Measurements from ENCODE around the gene ZFC3H1.

Gene ZFC3H1

DNA sequence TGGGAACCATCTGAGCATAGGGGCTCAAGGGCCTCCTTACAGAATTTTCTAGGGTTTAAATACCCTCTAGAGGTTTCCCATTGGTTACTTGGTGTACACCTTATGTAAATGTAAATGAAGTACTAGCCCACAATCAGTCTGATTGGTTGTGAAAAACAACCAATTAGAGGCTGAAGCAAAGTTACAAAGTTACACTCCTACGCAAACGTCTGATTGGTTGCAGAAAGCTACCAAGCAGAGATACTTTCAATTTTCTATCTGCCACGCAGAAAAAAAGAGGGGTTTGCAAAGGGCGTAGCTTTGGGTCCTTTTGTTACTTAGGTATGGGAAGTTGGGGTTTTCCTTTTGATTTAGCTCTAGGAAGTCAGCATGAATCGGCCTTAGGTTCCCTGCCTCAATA is 20.4 kb upstream of the ZFC3H1 start:
- no peak for DNase-seq (ENCODE audit: low read depth in 2 of 2)

DNA sequence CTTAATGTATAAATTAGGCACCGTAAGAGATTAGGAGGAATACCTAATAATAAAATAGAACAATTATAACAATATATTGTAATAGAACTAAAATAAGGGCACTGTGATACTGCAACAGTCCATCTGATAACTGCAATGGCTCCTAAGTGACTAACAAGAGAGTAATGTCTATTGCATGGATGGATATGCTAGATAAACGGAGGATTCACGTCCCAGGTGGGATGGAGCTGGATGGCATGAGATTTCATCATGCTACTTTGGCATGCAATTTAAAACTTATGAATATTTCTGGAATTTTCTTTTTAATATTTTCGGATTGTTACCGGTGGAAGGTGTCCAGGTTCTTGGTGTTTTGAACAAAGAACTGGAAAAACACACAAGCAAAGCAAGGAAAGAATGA is 20.0 kb upstream of the ZFC3H1 start:
- DNase-seq (ENCODE audit: low read depth in 2 of 2), result no peak

DNA sequence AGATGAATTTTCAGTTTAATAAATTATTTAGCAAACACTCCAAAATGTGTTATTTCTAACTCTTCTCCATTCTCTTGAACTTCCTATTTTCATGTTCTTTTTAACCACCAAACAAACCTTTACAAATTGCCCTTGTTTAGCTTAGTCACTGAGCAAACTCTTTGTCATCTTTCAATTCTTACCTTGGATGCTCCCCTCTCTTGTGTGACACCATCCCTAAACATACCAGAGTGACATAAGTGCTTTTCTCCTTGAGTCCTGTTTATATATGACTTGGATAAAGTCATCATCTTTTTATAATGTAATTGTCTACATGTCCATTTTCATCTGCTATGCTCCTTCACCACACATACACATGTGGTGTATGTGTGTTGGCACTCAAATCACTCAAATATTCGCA is 18.8 kb upstream of the ZFC3H1 start:
- DNase-seq (ENCODE audit: low read depth in 2 of 2), result no peak

DNA sequence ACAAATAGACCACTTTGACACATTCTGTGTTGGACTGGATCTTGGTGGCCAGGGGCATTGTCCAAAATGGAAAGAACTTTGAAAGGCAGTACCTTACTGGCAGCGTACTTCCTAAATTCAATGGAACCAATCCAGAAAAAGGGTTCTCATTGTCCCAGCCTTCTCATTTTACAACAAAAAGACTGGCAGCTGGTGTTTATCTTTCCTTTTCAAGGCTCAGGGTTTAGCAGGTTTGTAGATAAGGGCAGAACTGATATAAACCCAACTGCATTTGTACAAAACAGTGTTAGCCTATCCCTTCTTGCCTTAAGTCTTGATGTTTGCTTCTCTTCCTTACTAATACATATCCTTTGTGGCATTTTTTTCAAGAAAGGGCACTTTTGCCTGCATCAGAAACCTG is 8.2 kb upstream of the ZFC3H1 start:
- DNase-seq (ENCODE audit: low read depth in 2 of 2), result no peak

DNA sequence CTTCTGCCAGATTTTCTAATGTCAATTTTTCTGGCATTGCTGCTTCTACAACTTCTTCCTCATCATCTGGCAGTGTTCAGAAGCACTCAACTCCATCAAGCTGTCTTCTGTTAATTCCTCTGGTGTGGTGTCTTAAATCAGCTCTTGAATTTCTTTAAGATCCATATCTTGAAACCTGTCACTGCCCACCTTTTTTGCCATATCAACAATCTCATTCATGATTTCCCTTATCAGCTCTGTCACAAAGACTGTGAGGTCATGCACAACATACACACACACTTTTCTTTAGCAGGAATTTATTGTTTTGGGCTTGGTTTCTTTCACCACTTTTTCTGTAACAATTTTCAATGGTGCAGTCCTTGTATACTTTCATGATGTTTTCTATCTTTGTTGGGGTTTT is 7.7 kb upstream of the ZFC3H1 start:
- DNase-seq (ENCODE audit: low read depth in 2 of 2), result no peak

DNA sequence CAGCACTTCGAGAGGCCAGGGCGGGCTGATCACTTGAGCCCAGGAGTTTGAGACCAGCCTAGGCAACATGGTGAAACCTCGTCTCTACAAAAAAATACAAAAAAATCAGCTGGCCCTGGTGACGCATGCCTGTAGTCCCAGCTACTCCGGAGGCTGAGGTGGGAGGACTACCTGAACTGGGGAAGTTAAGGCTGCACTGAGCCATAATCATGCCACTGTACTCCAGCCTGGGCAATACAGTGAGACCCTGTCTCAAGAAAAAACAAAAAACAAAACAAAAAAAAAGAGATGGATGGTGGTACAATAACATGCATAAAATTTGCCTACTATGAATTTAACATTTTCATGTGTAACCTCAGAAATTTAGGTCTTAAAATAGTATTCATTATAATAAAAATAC is 2.6 kb upstream of the ZFC3H1 start:
- no peak for DNase-seq (ENCODE audit: low read depth in 2 of 2)

DNA sequence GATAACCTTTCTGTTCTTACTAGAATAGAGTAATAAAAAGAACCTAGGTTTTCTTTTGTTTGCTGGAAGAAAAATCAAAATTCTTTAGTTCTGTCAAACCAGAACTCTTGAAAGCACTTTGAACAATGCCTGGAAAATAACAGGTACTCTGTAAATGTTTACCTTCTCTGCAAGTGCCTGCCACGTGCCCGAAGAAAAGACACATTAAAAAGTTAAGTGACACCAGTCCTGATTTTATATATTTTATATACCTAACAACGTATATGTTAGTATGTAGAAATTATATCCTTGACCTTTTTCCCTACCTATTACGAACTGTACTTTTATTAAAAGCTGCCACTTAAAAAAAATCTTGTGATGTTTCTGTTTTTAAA is 1.4 kb upstream of the ZFC3H1 start:
- DNase-seq (ENCODE audit: low read depth in 2 of 2), result no peak

DNA sequence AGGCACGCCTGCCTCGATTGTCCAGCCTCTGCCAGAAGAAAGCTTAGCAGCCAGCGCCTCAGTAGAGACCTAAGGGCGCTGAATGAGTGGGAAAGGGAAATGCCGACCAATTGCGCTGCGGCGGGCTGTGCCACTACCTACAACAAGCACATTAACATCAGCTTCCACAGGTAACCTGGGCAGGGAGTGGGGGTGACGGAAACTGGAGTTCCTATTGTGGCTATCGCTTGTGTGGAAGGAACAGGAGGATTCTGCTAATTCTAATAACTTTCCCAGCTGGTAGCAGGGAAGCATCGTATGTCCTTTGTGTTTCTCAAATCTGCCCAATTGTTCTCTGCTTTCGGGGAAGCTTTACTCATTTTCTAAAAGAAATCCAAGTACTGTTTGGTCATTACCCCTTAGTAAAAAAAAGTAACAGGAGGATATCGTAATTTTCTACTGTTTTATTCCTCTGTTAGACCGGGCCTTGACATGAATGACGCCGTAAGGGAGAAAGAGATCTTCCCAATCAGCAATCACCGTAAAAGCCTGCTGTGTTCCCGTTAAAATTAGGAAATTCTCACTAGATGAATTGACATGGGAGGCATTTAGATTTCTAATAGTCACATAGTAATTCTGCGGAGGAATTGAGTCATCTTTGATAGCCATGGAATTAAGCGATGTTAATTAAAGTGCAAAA is 902 bp upstream of the ZFC3H1 start:
- no peak for DNase-seq (ENCODE audit: low read depth in 2 of 2)

DNA sequence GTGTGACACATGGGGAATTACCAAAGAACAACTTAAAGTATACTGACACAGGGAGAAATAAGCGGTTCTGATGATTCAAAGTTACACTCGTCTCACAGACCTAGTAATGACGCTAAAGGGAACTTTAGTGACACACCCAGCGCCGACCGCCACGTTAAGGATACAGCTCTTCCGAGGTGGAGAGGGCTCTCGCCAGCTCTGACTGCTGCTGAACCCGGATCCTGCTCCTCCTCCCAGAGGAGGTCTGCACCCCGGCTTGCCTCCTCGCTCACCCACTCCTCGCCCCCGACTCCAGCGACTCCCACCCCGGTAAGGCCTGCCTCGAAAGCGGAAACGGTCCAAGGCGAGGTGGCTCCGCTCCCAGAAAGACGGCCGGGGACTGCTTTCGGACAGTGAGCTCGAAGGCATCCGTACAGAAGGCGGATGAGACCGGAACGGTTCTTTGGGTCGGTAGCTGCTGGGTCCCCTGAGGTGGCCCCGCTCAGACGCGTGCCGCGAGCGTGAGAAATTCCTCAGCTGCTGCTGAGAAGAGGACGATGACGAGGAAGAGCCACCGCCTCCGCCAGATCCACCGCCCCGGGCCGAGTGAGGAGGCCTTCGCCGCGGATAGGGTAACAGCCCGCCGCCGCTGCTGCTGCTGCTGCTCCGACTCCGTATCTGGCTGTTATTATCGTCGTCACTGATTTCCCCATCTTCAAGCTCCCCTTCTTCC is 643 bp downstream of the ZFC3H1 start:
- DNase-seq (ENCODE audit: low read depth in 2 of 2), result peak; percentile 52 to 70

DNA sequence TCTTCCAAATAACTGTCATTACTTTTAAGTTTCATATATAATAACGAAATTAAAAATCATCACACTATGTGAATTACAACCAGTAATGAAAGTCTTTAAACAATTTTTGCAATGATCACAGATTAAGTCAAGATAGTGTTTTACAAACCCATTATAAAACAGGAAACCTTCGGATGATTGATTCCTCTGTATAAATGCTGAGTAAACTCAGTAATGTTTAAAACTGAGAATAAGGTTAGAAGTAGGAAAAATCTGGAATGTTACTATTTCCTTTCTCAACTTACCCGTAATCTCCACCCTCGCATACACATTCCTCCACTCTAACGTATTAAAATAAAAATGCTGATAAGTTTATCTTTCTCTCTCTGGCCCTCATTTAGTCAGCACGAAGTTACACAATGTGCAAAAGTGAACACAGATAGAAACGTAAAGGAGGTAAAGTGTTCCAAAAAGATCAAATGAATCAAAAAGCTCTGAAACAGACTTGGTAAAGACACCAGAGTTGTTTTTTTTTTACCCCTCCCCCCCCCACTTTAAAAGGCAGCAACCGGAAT is 1.6 kb downstream of the ZFC3H1 start:
- no peak for DNase-seq (ENCODE audit: low read depth in 2 of 2)

DNA sequence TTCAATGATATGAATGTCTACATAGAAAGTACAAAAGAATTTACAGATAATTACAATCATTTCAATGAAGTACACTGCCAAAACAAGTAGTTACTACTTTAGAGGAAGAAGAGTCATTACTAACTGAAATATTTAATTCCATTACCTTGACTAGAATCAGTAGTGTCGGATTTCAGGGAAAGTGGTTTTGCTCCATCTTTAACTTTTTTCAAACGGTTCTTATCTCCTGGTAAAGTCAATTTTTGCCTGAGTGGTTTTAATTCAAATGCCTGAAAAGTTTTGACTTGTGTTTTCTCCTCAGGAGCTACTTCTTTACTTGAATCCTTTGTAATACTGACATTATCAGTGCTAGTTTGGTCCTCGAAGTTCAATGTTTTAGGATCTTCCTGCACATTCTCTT is 6.9 kb downstream of the ZFC3H1 start:
- DNase-seq (ENCODE audit: low read depth in 2 of 2), result no peak

DNA sequence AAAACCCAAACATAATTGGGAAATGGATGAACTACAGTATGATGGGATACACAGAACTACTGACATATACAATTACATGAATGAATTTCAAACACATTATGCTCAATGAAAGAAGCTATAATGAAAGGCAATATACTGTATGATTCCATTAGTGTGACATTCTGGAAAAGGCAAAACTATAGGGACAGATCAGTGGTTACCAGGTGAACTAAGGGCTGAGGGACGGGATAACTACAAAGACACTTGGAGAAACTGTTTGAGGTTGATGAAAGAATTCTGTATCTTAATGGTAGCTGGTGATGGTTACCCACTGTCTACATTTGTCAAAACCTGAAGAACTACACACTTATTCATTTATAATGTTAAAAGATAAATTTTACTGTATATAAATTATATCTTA is 7.7 kb downstream of the ZFC3H1 start:
- no peak for DNase-seq (ENCODE audit: low read depth in 2 of 2)

DNA sequence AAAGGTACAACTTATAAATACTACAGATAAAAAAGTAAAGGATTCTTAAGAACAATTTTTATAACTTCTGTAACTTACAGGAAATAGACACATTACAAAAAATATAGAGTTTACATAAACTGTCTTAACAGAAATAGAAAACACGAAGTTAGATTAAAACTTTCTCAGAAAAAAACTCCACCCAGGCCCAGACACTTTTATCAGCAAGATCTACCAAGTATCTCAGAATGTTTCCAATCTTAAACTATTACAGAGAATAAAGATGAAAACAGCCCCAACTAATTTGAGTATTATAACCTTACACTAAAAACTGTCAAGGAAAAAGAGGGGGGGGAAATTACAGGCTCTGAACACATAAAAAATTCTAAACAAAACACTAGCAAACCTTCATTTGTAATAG is 8.2 kb downstream of the ZFC3H1 start:
- no peak for DNase-seq (ENCODE audit: low read depth in 2 of 2)

DNA sequence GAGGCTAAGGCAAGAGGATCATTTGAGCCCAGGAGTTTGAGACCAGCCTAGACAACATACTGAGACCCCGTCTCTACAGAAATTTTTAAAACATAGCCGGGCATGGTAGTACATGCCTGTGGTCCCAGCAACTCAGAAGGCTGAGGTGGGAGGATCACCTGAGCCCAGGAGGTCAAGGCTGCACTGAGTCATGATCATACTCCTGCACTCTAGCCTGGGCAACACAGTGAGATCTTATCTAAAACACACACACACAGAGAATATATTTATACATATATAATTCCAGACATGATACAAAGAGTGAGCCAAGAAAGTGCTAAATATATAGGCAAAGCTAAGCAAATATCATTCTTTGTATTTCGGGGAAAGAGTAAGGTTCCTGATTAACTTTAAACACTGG is 9.4 kb downstream of the ZFC3H1 start:
- no peak for DNase-seq (ENCODE audit: low read depth in 2 of 2)

DNA sequence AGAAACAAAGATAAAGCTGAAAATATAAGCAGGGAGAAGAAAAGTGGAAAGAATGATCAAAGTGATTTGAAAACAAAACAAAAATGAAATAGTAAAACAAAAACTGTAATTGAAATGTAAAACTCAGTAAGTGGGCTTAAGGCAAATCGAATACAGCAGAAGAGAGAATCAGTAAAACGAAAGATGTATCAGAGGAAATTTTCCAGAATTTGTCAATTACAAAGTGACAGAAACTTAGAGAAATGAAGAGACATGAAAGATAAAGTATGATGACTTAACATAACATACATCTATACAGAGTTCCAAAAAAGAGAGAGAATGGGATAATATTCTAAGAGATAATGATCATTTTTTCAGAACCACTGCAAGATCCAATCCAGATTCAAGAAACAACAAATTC is 10.5 kb downstream of the ZFC3H1 start:
- DNase-seq (ENCODE audit: low read depth in 2 of 2), result no peak

DNA sequence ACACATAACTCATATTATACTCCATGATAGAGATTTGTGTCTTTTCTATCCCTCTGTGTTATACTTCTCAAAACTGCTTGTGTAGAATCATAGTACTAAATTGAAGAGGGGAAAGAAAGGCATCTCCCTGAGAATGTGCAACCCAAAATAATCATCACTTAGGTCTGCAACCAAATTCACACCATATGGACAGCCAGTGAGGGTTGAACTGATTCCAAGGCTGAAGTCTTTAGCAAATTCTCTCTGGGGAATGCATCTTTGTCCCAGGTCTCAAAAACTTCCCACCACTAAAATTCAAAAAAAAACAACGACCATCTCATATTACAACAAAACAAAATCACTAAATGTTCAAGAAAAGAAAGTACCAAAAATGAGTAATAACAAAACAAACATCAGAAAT is 11.0 kb downstream of the ZFC3H1 start:
- DNase-seq (ENCODE audit: low read depth in 2 of 2), result no peak

DNA sequence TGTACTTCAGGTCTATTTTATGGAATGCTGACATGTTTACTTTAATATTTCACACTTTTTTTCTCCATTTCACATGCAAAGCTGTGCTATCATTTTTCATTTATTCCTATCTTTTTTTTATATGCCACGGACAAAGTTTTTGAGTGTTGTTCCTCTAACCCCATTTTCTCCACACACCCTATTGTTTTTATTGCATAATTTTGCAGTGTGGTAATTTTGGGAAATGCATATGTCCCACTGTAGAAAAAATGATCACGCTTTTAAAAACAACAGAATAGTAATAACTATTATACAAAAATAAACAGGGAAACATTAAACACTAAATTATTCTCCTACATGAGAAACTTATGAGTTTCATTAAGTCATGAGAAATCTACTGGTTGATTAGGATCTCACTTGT is 14.2 kb downstream of the ZFC3H1 start:
- no peak for DNase-seq (ENCODE audit: low read depth in 2 of 2)

DNA sequence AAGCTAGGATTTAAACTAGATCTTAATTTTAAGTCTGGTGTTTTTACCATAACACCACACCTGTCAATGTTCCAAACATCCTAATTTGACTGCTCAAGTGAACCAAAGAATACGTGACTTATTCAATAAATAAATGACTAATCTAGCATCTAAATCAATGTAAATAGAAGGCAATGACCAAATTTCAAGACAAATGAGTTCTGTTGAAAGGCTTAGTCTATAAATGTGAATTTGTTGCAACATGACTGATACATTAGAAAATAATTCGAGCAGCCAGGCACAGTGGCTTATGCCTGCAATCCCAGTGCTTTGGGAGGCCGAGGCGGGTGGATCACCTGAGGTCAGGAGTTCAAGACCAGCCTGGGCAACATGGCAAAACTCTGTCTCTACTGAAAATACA is 15.1 kb downstream of the ZFC3H1 start:
- DNase-seq (ENCODE audit: low read depth in 2 of 2), result no peak

DNA sequence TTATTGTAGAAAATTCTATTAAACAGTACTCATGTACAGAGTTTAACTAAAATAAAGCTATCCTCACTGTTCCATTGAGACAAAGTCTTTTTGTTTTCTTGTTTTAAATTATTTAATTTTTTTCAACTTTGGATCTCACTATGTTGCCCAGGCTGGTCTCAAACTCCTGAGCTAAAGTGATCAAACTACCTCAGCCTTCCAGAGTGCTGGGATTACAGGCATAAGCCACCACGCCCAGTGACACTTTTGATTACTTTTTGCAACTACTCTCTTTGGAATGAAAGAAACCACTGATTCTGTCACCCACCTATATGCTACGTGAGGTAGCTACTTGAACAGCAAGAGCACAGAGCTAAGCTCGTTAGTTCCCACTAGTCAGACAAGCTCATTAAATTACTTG is 17.1 kb downstream of the ZFC3H1 start:
- no peak for DNase-seq (ENCODE audit: low read depth in 2 of 2)

DNA sequence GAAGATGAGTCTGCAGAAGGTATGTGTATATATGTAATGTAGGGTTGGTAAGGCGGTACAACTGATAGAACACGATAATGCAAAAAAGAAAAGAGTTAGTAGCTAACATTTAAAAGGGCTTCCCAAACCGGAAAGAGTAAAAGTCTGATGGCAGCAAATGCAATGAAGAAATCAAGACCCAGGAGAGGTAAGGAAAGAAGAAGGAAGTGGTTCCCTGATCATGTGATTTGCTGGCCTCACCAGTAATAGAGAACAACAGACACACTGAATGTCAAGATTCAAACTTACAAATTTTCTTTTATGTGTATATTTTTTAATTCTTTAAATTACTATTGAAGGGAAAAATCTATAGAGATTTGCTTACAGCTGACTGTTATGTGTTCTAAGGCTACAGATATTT is 18.4 kb downstream of the ZFC3H1 start:
- DNase-seq (ENCODE audit: low read depth in 2 of 2), result no peak

DNA sequence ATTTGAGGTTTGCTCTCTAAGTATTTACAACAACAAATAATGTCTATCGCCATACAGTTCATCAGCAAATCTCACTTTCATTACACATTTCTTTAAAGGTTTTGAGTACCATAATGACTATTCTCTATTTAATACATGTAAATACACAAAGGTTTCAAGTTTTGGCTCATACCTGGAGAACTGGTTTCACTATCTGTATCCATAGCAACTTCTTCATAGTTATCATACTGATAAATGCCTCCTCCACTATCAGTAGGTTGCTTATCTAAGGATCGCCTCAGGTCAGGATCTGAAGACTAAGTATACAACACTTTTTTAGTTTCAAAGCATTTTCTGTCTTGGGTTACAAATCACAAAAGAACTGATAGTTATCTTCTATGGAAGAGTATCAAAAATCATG is 21.4 kb downstream of the ZFC3H1 start:
- DNase-seq (ENCODE audit: low read depth in 2 of 2), result no peak

DNA sequence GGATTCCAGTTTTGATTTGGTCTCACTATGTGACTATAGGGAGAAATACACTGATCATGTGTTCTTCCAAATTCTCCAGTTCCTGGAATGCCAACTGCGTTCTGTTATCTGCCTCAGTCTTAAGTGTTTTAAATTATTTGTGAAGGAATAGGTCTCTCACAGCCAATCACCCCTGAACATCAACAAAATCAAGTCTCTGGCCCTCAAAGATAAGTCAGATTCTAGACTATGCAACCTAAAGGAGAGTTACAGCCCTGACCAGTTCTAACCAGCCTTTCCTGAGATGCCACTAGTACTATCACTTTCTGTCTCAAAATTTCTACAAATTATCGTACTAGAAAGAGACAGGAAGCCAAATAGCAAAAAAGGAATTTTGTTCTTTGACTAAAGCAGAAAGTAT is 22.3 kb downstream of the ZFC3H1 start:
- DNase-seq (ENCODE audit: low read depth in 2 of 2), result no peak

DNA sequence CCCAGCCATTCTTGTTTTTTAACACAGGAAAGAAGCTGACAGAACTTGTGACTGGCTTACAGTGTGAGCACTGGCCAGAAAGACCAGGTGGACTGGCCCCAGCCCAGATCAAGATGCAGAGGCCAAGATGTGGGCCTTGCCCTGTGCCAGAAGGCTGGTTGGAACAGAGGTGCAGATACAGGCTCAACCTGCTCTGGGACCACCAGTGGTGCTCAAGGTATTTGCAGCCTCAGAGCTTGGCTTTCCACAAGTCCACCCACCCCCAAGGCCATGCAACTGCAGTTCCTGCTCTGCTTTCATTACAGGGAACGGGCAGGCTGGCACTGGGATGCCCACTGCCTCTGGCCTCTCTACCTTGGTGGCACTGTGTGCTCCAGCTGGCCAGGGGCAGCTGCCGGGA is 23.3 kb downstream of the ZFC3H1 start:
- no peak for DNase-seq (ENCODE audit: low read depth in 2 of 2)

DNA sequence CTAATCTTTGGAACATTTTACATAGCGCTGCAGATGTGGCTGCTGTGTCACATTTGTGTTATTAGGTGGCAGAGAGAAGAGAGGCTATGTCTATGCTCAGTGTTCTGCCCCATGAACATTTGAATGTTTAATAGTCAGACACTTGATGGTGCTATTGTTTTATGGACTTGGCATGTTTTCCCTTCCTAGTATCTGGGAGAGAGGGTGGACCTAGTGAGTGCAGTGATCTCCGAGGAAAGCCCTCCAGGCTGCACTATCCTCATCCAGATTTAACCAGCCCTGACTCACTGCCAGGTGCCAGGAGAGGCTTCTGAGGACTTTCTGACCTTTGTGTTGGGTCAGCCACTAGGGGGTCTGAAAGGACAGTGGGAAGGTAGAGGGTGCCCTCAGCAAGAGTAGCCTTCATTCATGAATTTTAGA is 24.3 kb downstream of the ZFC3H1 start:
- DNase-seq (ENCODE audit: low read depth in 2 of 2), result no peak
